Heart left ventricle (tissue), 16 donors: ENCODE data around the gene NCAPH2. TPM values are rescaled to one million over a fixed set of nuclear protein-coding genes. Genes with fewer than 3 reads are reported as not detected.
A peak's percentile ranks its signal among the peaks of the same experiment; 100 is the strongest.

Source experiments
- ATAC-seq, 4 donors: fragments of 200-7000 bp; cut with Tn5 transposase; one replicate each; pipeline ENCODE4 v1.9.1; 2020 to 2022; ENCODE audit warnings: moderate library complexity in 4 of 4, mild to moderate bottlenecking in 3 of 4, moderate number of reproducible peaks in 1 of 4
- DNase-seq, 5 donors: peaks; one replicate each; pipeline ENCODE4 v3.0.0-alpha.2; 2020
- H3K27ac ChIP-seq, 12 donors: fragments of 200-600 bp; sonication (generic) in 4 of 12; one replicate each; pipeline versions ENCODE4 v1.5.0 to v1.8.0; 2016 to 2022; ENCODE audit warnings: mild to moderate bottlenecking in 2 of 12
- H3K27me3 ChIP-seq, 9 donors: fragments of 200-600 bp; sonication (generic) in 2 of 9; one replicate each; pipeline versions ENCODE4 v1.5.1 to v1.8.0; 2016 to 2022; ENCODE audit warnings: mild to moderate bottlenecking in 3 of 9
- H3K36me3 ChIP-seq, 9 donors: fragments of 200-600 bp; sonication (generic) in 2 of 9; one replicate each; pipeline versions ENCODE4 v1.5.0 to v1.8.0; 2018 to 2022; ENCODE audit warnings: mild to moderate bottlenecking in 2 of 9
- H3K4me1 ChIP-seq, 12 donors: fragments of 200-600 bp; sonication (generic) in 4 of 12; one replicate each; pipeline versions ENCODE4 v1.5.0 to v1.8.0; 2016 to 2022; ENCODE audit warnings: mild to moderate bottlenecking in 3 of 12
- H3K4me3 ChIP-seq, 12 donors: fragments of 200-600 bp; sonication (generic) in 4 of 12; one replicate each; pipeline versions ENCODE4 v1.5.0 to v1.8.0; 2017 to 2022; ENCODE audit warnings: mild to moderate bottlenecking in 9 of 12, moderate library complexity in 4 of 12
- H3K9me3 ChIP-seq, 12 donors: fragments of 200-600 bp; sonication (generic) in 4 of 12; one replicate each; pipeline versions ENCODE4 v1.5.0 to v1.8.0; 2016 to 2022; ENCODE audit warnings: mild to moderate bottlenecking in 1 of 12
- POLR2A ChIP-seq, 2 donors: fragments of 450-650 bp; IDR thresholded peaks; one replicate each; pipeline ENCODE4 v1.6.1; 2017; ENCODE audit warnings: antibody characterized with exemption in 2 of 2, mild to moderate bottlenecking in 2 of 2, moderate library complexity in 2 of 2
- WGBS, 4 donors: extraction: QIAGEN DNeasy Blood & Tissue Kit in 2 of 4; methylation state at CpG; one replicate each; pipeline versions ENCODE4 v1.1.5 to v1.1.7; 2013 to 2018; 5-methylcytosine and 5-hydroxymethylcytosine counted together
- intact Hi-C, 10 donors: fragments of 100-400 bp; cut with DNase I; formaldehyde crosslinking; loops; one replicate each; pipeline versions ENCODE4 v1.11.1 to v1.14.2; 2022
- polyA plus RNA-seq, 2 donors: library from polyadenylated mRNA; stranded (reverse); fragments of 200-250 nt; gene quantifications; one replicate each; pipeline ENCODE4 v1.2.3, GENCODE V29; 2013
- total RNA-seq, 9 donors: library from RNA; depleted of rRNA in 2 of 9; stranded (reverse); fragments of >200 nt in 2 of 9; fragmentation: NEBNext Ultra II Directional in 3 of 9; extraction: Animal tissue kit (Norgen Biotek cat#: 25700) in 3 of 9; gene quantifications; one replicate each; pipeline versions ENCODE4 v1.1.0 to v1.2.4, GENCODE V29; 2016 to 2023
- TF ChIP-seq, protein P1 (sequence below), 12 donors: fragments of 200-600 bp; sonication (generic) in 4 of 12; IDR thresholded peaks; one replicate each; pipeline versions ENCODE4 v1.5.0 to v1.8.0; 2018 to 2022; ENCODE audit warnings: antibody characterized with exemption in 12 of 12, mild to moderate bottlenecking in 5 of 12
- donor health status: ischemic (EF 13 %, LVEDD 7.1; RV severe dilation, severe dysfunction).
- donor health status: healthy with polysubstance abuse.
- donor health status: DM: no; HTN: yes; CAD: no.
- donor health status: DM: no; HTN: no; CAD: no.
- donor health status: ischemic (EF 25% LVEDD 6.9; RV normal size, moderate dysfunction).
- donor health status: ischemic (EF 25% LVEDD 5.7; RV mildly dilated, moderate dysfunction).
- donor health status: healthy.
- donor health status: DM: yes; HTN: yes; CAD: no.
- donor health status: ischemic (EF 35%, LVEDD 5.7; RV mildly dilated, moderate dysfunction).
- donor health status: nonischemic (EF 11% LVEDD 7.7; RV severe dilation, severe dysfunction).
- donor health status: DM: yes; HTN: yes; CAD: no.
- donor health status: PGD.
- donor health status: ischemic (EF 29% LVEDD 5.4; RV normal size, mild dysfunction).
- donor health status: nonischemic (EF 23%, LVEDD 6.1; RV moderate dilation, normal function).

Gene NCAPH2
- total and polyA plus RNA-seq, 11 donors = 24.7 to 43.3 (median 28.1) TPM

DNA sequence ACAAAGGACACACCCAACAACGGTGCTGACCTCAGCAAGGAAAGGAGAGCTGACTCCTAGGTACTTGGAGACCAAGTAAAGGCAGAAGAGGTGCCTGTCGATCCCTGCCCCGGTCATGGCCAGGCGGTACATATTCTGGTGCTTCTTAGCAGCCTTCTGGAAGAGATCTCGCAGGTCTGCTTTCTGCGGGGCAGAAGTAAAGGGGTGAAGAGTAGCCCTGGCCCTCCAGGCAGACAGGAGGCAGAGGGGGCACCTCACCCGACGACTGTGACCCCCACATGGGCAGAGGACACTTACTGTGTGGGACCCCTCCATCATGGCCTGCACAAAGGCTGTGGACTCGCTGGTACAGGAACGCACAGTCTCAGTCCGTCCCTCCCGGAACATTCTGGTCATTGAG, 62.8 kb downstream of the NCAPH2 start:
- TF ChIP-seq, protein P1, sequence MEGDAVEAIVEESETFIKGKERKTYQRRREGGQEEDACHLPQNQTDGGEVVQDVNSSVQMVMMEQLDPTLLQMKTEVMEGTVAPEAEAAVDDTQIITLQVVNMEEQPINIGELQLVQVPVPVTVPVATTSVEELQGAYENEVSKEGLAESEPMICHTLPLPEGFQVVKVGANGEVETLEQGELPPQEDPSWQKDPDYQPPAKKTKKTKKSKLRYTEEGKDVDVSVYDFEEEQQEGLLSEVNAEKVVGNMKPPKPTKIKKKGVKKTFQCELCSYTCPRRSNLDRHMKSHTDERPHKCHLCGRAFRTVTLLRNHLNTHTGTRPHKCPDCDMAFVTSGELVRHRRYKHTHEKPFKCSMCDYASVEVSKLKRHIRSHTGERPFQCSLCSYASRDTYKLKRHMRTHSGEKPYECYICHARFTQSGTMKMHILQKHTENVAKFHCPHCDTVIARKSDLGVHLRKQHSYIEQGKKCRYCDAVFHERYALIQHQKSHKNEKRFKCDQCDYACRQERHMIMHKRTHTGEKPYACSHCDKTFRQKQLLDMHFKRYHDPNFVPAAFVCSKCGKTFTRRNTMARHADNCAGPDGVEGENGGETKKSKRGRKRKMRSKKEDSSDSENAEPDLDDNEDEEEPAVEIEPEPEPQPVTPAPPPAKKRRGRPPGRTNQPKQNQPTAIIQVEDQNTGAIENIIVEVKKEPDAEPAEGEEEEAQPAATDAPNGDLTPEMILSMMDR (IDR thresholded peaks at IDR 0.05) = no peak
- no peak for TF ChIP-seq POLR2A (IDR thresholded peaks at IDR 0.05)
- intact Hi-C loops = no loop called here
- 89 to 92% (median 90%) methylated on average over 10 to 12 of the region's 12 CpGs for WGBS, 4 donors
- peaks cover 0 to 37% (median 0%) of the 10 kb centered on the region in 12 donors for H3K4me1 ChIP-seq
- peaks cover 0 to 85% (median 68%) of the 10 kb centered on the region in 9 donors for H3K36me3 ChIP-seq
- ATAC-seq (no peak), DNase-seq (no peak)
- no peaks in the 10 kb centered on the region for H3K9me3 ChIP-seq
- no peak overlapping the region for H3K4me3 ChIP-seq
- no peaks in the 10 kb centered on the region for H3K27me3 ChIP-seq
- H3K27ac ChIP-seq = peak overlapping the region in 3 of 12 donors; percentile 5 to 32 (median 15)

DNA sequence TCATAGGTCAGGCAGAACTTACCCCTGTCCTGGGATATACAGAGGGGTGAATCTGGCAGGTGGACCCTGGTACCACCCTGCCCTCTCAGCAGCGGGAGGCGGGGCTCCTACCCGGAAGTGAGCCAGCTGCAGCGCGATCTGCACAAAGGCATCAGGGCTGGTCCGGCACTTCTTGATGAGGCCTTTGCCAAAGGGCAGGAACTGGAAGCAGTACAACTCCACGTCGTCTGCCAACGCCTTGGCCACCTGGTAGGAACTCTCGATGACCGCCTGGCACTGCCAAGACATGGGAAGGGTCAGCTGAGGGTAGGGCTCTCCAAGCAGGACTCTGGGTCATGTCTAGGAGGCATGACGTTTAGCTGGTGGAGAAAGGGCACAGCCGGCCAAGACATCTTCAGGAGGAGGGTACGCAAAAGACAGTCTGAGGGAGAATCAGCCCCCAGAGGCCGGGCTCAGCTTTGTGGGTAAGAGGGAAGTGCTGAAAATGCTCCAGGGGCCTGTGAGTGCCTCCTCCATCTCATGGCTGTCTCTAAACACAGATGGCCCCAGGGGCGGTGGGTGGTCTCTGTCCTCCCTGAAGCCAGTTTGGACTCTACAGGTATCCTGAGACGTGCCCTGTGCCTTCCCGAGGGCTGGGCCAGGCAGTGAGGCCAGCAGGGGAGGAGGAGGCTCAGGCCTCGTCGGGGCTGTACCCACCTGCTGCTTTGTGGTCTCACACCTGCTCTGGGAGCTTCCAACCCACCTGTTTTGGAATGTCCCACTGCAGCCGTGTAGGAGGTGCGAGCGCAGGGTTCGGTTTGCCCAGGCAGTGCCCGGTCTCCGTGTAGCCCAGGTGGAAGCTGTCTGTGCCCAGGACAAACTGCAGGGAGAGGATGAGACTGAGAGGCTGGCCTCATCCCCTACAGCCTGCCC, 63.5 kb downstream of the NCAPH2 start:
- H3K9me3 ChIP-seq = no peaks in the 10 kb centered on the region
- WGBS, 4 donors = 76 to 84% (median 76%) methylated on average over 17 to 26 of the region's 26 CpGs
- TF ChIP-seq, protein P1 (IDR thresholded peaks at IDR 0.05) = no peak
- no peak for TF ChIP-seq POLR2A (IDR thresholded peaks at IDR 0.05)
- DNase-seq (peak in 1 of 5 donors; percentile 54), ATAC-seq (peak in 2 of 4 donors; percentile 16 to 21)
- intact Hi-C loops = no loop called here
- no peaks in the 10 kb centered on the region for H3K27me3 ChIP-seq
- H3K4me1 ChIP-seq = peaks cover 0 to 43% (median 2%) of the 10 kb centered on the region in 12 donors
- H3K27ac ChIP-seq = peak overlapping the region in 3 of 12 donors; percentile 5 to 32 (median 21)
- H3K4me3 ChIP-seq = no peak overlapping the region
- peaks cover 0 to 90% (median 69%) of the 10 kb centered on the region in 9 donors for H3K36me3 ChIP-seq

DNA sequence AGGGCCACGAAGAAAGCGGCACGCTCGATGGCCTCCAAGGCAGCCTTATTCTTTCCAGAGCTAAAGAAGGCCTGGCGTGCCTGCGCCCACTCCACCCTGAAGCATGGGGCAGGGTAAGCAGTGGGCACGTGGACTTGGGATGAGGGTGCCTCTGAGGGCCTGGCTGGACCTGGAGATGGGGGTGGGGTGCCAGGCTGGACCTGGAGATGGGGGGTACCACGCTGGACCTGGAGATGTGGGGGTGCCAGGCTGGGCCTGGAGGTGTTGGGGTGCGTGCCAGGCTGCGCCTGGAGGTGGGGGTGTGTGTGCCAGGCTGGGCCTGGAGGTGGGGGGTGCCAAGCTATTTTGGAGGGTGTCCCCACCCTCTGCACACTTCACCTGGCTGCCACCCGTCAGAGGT, 64.9 kb downstream of the NCAPH2 start:
- no peak overlapping the region for H3K4me3 ChIP-seq
- peaks cover 0 to 81% (median 69%) of the 10 kb centered on the region in 9 donors for H3K36me3 ChIP-seq
- WGBS, 4 donors = 81 to 90% (median 89%) methylated on average over 9 to 11 of the region's 11 CpGs
- DNase-seq (no peak), ATAC-seq (no peak)
- no peaks in the 10 kb centered on the region for H3K9me3 ChIP-seq
- intact Hi-C loops = no loop called here
- peaks cover 0 to 56% (median 4%) of the 10 kb centered on the region in 12 donors for H3K4me1 ChIP-seq
- TF ChIP-seq POLR2A (IDR thresholded peaks at IDR 0.05) = no peak
- TF ChIP-seq, protein P1 (IDR thresholded peaks at IDR 0.05) = no peak
- no peaks in the 10 kb centered on the region for H3K27me3 ChIP-seq
- no peak overlapping the region for H3K27ac ChIP-seq
